HG02623 (cell line): ENCODE data around the gene KCTD10.
"Not testable (repeated sequence)": the region's sequence is repeated elsewhere in the genome, so short reads cannot be mapped to it uniquely, and the experiment has no call there.

Source experiments
- ATAC-seq: cut with Tn5 transposase; IDR thresholded peaks from one replicate; pipeline ENCODE4 v1.9.1; 2021; ENCODE audit warnings: moderate library complexity; ENCODE audit not compliant: unreplicated experiment

Gene KCTD10

GRCh38 chr12:109475121-109475520 lies 2.0 kb downstream of the KCTD10 start:
- ATAC-seq = no peak

- ATAC-seq = not testable (repeated sequence)
Observed at GRCh38 chr12:109473526-109474270, 3.4 kb downstream of the KCTD10 start.

GRCh38 chr12:109473006-109473405 lies 4.1 kb downstream of the KCTD10 start:
- no peak for ATAC-seq

- no peak for ATAC-seq
Observed at GRCh38 chr12:109469517-109469916, 7.6 kb downstream of the KCTD10 start.

- no peak for ATAC-seq
Observed at GRCh38 chr12:109467978-109468676, 9.0 kb downstream of the KCTD10 start.

- no peak for ATAC-seq
Observed at GRCh38 chr12:109466821-109467220, 10.3 kb downstream of the KCTD10 start.

- ATAC-seq = no peak
Observed at GRCh38 chr12:109466305-109466704, 10.8 kb downstream of the KCTD10 start.

GRCh38 chr12:109464642-109465351 lies 12.3 kb downstream of the KCTD10 start:
- ATAC-seq = no peak

GRCh38 chr12:109463756-109464155 lies 13.3 kb downstream of the KCTD10 start:
- ATAC-seq = no peak

- ATAC-seq = no peak
Observed at GRCh38 chr12:109462868-109463692, 14.0 kb downstream of the KCTD10 start.

GRCh38 chr12:109461846-109462756 lies 15.0 kb downstream of the KCTD10 start:
- ATAC-seq = no peak

- ATAC-seq = no peak
Observed at GRCh38 chr12:109461049-109461845, 15.9 kb downstream of the KCTD10 start.

GRCh38 chr12:109460538-109460937 lies 16.6 kb downstream of the KCTD10 start:
- no peak for ATAC-seq

GRCh38 chr12:109459247-109459646 lies 17.9 kb downstream of the KCTD10 start:
- no peak for ATAC-seq

GRCh38 chr12:109458771-109459208 lies 18.3 kb downstream of the KCTD10 start:
- no peak for ATAC-seq

- ATAC-seq = no peak
Observed at GRCh38 chr12:109458086-109458485, 19.0 kb downstream of the KCTD10 start.

- no peak for ATAC-seq
Observed at GRCh38 chr12:109455706-109456105, 21.4 kb downstream of the KCTD10 start.

- ATAC-seq = no peak
Observed at GRCh38 chr12:109452489-109452888, 24.6 kb downstream of the KCTD10 start.

GRCh38 chr12:109451400-109451799 lies 25.7 kb downstream of the KCTD10 start:
- ATAC-seq = no peak
